Stimulated activated CD8-positive, alpha-beta memory T cell treated with anti-CD3 and anti-CD28 coated beads, Interleukin-7, amount 100 ng/mL, for 24 hours (primary cell): ENCODE measurements around the gene SLC7A14.

Experiments used
- DNase-seq: peaks from one replicate; pipeline ENCODE4 v3.0.0-alpha.2; 2020; ENCODE audit warnings: low read depth

SLC7A14 gene

DNA sequence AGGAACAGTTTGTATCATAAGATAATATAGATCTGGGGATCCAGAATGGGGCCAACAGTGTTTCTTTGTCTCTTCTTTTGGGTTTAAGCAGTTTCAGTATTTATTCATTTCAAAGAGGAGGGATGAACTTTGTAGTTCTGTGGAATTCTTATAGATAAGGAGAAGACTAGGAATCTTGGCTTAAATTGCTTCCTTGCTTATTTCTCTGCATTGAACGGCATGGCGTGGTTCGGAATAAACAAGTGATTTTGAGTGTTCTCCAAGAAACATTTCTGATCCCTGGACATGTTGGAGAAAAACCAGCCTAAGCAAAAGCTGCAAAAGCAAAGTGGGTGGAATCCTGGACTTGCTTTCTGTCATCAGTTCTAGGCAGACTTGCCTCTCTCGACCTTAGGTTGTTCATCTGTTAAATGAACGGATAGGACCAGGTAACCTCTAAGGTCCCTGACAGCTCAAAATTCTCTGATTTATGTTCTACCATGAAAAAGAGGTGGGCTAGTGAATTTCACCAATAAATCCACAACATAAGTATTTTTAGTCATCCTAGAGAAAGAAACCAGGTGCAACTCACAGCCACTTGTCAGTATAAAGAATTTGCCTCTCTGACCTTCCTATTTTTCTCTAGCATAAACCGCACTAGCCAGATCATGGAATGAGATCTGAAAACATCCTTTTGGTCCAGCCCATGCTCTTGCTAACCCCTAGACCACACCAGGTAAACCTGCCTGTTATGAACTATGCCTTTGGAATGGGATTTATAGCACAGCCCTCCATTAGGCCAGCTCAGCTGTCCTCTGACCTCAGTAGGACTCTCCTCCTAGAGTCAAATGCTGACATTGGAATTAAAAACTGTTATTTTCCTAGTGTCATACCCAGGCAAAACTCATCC lies 88.4 kb downstream of the SLC7A14 start:
- no peak for DNase-seq

GRCh38 chr3:170496868-170497140 lies 89.1 kb downstream of the SLC7A14 start:
- no peak for DNase-seq

- no peak for DNase-seq
Observed at GRCh38 chr3:170496026-170496867, 89.6 kb downstream of the SLC7A14 start.

DNA sequence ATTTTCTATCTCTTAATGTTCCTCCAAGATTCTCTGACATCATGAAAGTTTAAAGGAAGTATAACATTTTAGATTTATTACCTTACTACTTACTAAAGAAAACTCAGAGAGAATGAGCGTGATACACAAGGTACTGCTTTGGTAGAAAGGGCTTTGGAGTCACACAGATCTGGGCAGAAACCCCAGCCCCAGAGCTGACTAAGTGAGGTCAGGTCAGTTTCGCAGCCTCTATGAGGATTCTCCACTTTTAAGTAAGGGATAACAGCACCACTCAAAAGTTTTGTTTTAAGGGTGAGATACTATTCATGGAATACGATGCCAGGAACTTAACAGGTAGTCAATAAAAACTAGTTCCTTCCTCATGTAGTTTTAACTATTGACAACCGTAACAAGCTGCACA lies 91.1 kb downstream of the SLC7A14 start:
- DNase-seq, result no peak

- DNase-seq, result no peak
Observed at GRCh38 chr3:170493712-170494182, 92.1 kb downstream of the SLC7A14 start.

DNA sequence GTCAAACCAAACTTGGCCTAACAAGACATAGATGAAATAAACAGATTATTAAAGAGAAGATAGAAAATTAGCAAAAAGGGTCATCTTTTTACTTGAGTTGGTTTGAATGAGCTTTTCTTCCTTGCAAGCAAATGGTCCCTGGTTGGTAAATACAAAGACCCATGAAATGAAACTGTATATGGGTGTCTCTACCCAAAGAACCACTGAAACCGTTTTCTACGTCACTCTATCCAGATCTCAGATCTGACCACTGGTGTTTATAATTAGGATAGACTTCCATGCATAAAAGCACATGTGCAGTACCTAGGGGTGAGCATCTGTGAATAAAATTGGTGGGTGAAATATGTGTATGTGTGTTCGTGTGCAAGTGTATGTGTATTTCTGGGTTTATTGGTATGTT lies 94.0 kb downstream of the SLC7A14 start:
- DNase-seq, result no peak

- no peak for DNase-seq
Observed at GRCh38 chr3:170490828-170491560, 94.9 kb downstream of the SLC7A14 start.

DNA sequence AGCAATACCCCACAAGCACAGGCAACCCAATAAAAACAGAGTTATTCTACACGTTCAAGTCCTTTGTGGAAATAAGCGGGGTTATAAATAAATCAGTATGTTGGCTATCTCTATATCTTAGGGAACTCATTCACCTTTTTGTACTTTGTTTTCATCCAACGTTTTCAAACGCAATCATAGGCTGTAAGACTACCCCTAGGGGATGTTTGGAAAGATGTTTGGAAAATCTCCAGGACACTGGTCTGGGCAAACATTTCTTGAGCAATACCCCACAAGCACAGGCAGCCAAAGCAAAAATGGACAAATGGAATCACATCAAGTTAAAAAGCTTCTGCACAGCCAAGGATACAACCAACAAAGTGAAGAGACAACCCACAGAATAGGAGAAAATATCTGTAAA lies 97.1 kb downstream of the SLC7A14 start:
- DNase-seq, result no peak

DNA sequence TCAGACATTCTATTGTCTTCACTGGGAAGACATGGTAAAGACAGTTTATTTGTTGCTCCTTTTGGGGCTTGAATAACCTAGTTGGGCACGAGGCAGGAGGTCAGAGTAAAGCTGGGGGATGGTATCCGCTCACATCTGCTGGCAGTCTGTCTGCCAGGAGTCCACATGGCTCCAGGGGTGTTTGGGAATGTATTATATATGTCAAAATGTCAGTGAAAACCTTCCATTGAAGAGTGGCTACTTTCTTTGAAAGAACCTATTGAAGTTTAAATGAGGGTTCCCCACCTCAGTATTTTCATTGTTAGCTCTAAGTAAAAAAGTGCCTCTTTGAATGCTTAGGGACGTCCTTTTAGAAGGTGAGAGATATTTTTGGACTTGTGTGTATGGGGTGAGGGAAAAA lies 98.8 kb downstream of the SLC7A14 start:
- DNase-seq, result no peak

DNA sequence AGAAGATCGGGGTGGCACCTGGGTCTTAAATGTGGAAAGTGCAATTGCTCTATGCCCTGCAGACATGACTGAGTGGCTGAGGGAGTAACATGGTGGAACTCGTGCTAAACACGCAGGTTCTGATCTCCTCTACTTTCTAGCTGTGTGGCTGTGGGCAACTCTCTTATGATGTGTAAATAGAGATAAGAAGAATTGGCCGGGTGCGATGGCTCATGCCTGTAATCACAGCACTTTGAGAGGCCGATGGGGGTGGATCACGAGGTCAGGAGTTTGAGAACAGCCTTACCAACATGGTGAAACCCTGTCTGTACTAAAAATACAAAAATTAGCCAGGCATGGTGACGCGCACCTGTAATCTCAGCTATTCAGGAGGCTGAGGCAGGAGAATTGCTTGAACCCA lies 99.5 kb downstream of the SLC7A14 start:
- no peak for DNase-seq

- no peak for DNase-seq
Observed at GRCh38 chr3:170485696-170486095, 100.2 kb downstream of the SLC7A14 start.

GRCh38 chr3:170485294-170485693 lies 100.6 kb downstream of the SLC7A14 start:
- DNase-seq, result no peak

GRCh38 chr3:170484869-170485268 lies 101.0 kb downstream of the SLC7A14 start:
- no peak for DNase-seq

GRCh38 chr3:170483485-170484262 lies 102.2 kb downstream of the SLC7A14 start:
- DNase-seq, result no peak

GRCh38 chr3:170482199-170482598 lies 103.7 kb downstream of the SLC7A14 start:
- DNase-seq, result no peak

- no peak for DNase-seq
Observed at GRCh38 chr3:170480111-170480510, 105.8 kb downstream of the SLC7A14 start.

DNA sequence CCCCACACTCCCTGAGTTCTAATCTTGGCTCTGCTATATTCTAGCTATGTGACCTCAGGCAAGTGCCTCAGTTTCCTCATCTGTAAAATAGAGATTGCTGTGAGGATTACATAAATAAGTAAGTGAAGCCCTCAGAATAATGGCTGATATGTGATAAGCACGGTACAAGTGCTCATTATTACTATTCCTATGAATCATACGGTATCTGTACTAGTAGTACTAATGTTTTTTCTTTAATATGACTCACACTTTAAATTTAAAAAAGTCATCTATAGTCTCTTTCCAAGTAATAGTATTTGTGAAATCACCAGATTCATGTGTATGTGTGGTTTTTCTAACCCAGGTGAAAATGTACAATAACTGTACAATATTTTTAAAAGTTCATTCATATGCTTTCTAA lies 108.5 kb downstream of the SLC7A14 start:
- DNase-seq, result no peak

DNA sequence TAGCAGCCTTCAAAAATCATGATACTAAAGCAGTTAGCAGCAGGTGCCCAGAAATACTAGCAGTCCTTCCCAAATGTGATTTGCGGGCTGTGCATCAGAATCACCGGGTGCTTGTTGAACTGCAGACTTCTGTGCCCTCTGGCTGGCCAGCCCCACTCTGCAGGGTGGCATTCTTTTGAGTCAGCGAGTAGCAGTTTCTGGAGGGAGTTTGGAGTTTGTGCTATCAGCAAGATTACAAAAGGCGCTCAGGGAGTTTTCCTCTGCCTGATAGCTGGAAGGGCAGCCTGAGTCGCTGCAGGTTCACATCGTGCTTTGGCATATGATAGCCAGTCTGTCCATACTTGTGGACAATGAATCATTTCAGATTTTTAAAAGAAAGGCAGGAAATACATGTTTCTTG lies 109.6 kb downstream of the SLC7A14 start:
- DNase-seq, result no peak

- DNase-seq, result no peak
Observed at GRCh38 chr3:170475092-170475685, 110.7 kb downstream of the SLC7A14 start.

- DNase-seq, result no peak
Observed at GRCh38 chr3:170473358-170473757, 112.5 kb downstream of the SLC7A14 start.

DNA sequence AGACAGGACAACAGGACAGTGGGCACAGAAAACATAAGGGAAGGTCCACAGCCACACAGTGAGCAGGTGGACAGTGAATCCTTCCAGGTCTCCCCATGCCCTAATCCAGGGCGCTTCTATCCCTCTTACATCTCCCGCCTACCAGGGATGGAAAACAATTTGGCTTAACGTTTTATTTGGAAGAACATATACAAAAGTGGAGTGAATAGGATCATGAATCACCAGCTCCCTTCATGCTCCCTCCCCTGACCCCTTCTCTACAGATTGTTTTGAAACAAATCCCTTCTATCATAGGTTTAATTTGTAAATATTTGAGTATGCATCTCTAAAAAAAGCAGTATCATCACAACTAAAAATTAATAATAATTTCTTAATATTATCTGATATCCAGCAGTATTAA lies 114.7 kb downstream of the SLC7A14 start:
- DNase-seq, result no peak
